ENCODE measurements around the gene KIAA0040.

The KIAA0040 gene

GRCh38 chr1:175182201-175182746 lies 10.3 kb downstream of the KIAA0040 start:
- TF ChIP-seq, protein P1, sequence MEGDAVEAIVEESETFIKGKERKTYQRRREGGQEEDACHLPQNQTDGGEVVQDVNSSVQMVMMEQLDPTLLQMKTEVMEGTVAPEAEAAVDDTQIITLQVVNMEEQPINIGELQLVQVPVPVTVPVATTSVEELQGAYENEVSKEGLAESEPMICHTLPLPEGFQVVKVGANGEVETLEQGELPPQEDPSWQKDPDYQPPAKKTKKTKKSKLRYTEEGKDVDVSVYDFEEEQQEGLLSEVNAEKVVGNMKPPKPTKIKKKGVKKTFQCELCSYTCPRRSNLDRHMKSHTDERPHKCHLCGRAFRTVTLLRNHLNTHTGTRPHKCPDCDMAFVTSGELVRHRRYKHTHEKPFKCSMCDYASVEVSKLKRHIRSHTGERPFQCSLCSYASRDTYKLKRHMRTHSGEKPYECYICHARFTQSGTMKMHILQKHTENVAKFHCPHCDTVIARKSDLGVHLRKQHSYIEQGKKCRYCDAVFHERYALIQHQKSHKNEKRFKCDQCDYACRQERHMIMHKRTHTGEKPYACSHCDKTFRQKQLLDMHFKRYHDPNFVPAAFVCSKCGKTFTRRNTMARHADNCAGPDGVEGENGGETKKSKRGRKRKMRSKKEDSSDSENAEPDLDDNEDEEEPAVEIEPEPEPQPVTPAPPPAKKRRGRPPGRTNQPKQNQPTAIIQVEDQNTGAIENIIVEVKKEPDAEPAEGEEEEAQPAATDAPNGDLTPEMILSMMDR (IDR thresholded peaks at IDR 0.05; ENCODE audit: low read depth, low read length) = no peak

GRCh38 chr1:175179837-175180590 lies 12.6 kb downstream of the KIAA0040 start:
- H3K4me3 ChIP-seq (ENCODE audit: low read depth, low read length) = no peak overlapping the region
- DNase-seq = no peak
- no peaks in the 10 kb centered on the region for H3K27me3 ChIP-seq (ENCODE audit: insufficient read depth, low read depth, severe bottlenecking)
- TF ChIP-seq, protein P1 (IDR thresholded peaks at IDR 0.05; ENCODE audit: low read depth, low read length) = no peak
- no peaks in the 10 kb centered on the region for H3K36me3 ChIP-seq
- H3K9me3 ChIP-seq (ENCODE audit: severe bottlenecking) = no peaks in the 10 kb centered on the region
- no peak overlapping the region for H3K27ac ChIP-seq

More at GRCh38 chr1:175182201-175182746, 10.3 kb downstream of the KIAA0040 start:
- Histone ChIP-seq H3K36me3 (no peaks in the 10 kb centered on the region), H3K27ac (no peak overlapping the region), H3K27me3 (ENCODE audit: insufficient read depth, low read depth, severe bottlenecking) (no peaks in the 10 kb centered on the region), H3K9me3 (ENCODE audit: severe bottlenecking) (no peaks in the 10 kb centered on the region), H3K4me3 (ENCODE audit: low read depth, low read length) (no peak overlapping the region)
- DNase-seq = no peak

DNA sequence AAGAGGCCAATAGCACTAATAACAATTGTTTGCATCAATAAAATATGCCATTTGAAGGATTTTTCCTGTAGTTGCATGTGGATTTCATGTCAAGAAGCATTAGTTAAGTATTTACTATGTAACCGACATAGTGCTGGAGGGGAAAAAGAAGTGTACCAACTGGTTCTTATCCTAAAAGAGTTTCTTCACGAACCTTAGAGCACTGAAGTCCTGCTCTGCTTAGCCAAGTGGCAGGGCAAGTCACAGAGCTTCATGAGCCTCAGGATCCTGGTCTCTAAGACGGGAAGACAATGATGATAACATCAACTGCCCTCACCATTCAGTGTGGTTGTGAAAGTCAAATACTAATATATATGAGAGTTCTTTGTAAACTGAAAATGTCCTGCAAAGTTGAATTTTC lies 14.1 kb downstream of the KIAA0040 start:
- Histone ChIP-seq H3K27ac (no peak overlapping the region), H3K36me3 (no peaks in the 10 kb centered on the region), H3K27me3 (ENCODE audit: insufficient read depth, low read depth, severe bottlenecking) (no peaks in the 10 kb centered on the region), H3K4me3 (ENCODE audit: low read depth, low read length) (no peak overlapping the region), H3K9me3 (ENCODE audit: severe bottlenecking) (no peaks in the 10 kb centered on the region)
- TF ChIP-seq, protein P1 (IDR thresholded peaks at IDR 0.05; ENCODE audit: low read depth, low read length) = no peak
- no peak for DNase-seq

DNA sequence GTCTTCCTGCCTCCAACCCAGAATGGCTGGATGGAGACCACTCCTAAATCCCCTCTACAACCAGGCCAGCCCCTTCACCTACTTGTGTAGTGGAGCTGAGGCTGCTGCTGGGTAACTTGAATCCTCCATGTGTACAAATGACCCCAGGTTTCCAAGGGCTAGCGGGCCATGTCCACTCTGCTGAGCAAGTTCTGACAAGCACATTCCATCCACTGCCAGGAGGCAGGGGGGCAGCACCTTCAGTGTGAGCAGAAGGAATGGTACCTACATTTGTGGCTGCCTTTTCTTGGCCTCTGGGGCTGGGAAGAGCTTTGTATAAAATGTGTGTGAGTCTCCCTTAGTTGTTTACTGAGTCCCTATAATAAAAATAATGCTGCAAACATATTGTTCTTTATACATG lies 14.5 kb downstream of the KIAA0040 start:
- Histone ChIP-seq H3K27me3 (ENCODE audit: insufficient read depth, low read depth, severe bottlenecking) (no peaks in the 10 kb centered on the region), H3K36me3 (no peaks in the 10 kb centered on the region), H3K9me3 (ENCODE audit: severe bottlenecking) (no peaks in the 10 kb centered on the region), H3K27ac (no peak overlapping the region), H3K4me3 (ENCODE audit: low read depth, low read length) (no peak overlapping the region)
- no peak for DNase-seq
- TF ChIP-seq, protein P1 (IDR thresholded peaks at IDR 0.05; ENCODE audit: low read depth, low read length) = no peak

DNA sequence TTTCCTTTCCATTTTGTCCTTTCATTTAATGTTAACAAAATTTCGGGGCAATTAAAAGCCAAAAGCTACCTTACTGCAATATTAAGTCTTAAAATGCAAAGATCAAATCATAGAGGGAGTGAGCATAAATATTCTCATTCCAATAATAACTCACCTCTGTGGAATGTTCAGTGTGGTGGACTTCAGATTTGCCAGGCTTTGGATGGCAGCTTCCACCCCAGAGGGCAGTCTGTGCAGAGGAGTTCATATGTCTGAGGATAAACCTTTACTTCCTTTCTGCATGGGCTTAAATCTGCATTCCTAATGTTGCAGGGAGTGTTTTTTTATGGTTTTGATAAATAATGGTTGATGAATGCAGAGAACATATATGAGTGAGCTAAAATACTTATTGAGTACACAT lies 16.3 kb downstream of the KIAA0040 start:
- H3K27ac ChIP-seq = no peak overlapping the region
- TF ChIP-seq, protein P1 (IDR thresholded peaks at IDR 0.05; ENCODE audit: low read depth, low read length) = no peak
- H3K9me3 ChIP-seq (ENCODE audit: severe bottlenecking) = no peaks in the 10 kb centered on the region
- H3K4me3 ChIP-seq (ENCODE audit: low read depth, low read length) = no peak overlapping the region
- no peaks in the 10 kb centered on the region for H3K27me3 ChIP-seq (ENCODE audit: insufficient read depth, low read depth, severe bottlenecking)
- no peak for DNase-seq
- no peaks in the 10 kb centered on the region for H3K36me3 ChIP-seq
